ENCODE results near the gene VPS13D. TPM values are rescaled to one million over a fixed set of nuclear protein-coding genes. Genes with fewer than 3 reads are reported as not detected.
A peak's percentile ranks its signal among the peaks of the same experiment; 100 is the strongest.

The VPS13D gene
- total and polyA plus RNA-seq, 10 donors = 10.1 to 108 (median 86.3) TPM

GRCh38 chr1:12506281-12507280 is 276.8 kb downstream of the VPS13D start:
- DNase-seq = no peak
- Histone ChIP-seq H3K4me1 (peaks cover 0 to 22% (median 14%) of the 10 kb centered on the region in 6 donors), H3K27me3 (replicated peaks in 1 of 7) (no peaks in the 10 kb centered on the region), H3K27ac (no peak overlapping the region), H3K4me3 (no peak overlapping the region), H3K36me3 (peaks cover 0 to 98% (median 35%) of the 10 kb centered on the region in 6 donors), H3K9me3 (no peaks in the 10 kb centered on the region)
- TF ChIP-seq POLR2AphosphoS5 (IDR thresholded peaks at IDR 0.05) (no peak), POLR2A (IDR thresholded peaks at IDR 0.05) (no peak)
- TF ChIP-seq, protein P1, sequence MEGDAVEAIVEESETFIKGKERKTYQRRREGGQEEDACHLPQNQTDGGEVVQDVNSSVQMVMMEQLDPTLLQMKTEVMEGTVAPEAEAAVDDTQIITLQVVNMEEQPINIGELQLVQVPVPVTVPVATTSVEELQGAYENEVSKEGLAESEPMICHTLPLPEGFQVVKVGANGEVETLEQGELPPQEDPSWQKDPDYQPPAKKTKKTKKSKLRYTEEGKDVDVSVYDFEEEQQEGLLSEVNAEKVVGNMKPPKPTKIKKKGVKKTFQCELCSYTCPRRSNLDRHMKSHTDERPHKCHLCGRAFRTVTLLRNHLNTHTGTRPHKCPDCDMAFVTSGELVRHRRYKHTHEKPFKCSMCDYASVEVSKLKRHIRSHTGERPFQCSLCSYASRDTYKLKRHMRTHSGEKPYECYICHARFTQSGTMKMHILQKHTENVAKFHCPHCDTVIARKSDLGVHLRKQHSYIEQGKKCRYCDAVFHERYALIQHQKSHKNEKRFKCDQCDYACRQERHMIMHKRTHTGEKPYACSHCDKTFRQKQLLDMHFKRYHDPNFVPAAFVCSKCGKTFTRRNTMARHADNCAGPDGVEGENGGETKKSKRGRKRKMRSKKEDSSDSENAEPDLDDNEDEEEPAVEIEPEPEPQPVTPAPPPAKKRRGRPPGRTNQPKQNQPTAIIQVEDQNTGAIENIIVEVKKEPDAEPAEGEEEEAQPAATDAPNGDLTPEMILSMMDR (IDR thresholded peaks at IDR 0.05 in 8 of 11, conservative IDR thresholded peaks at IDR 0.05 in 3 of 11) = no peak
- WGBS, 5 donors = 92 to 96% (median 95%) methylated on average over 26 to 28 of the region's 28 CpGs
- intact Hi-C loops (cut with DNase I; ENCODE audit: low total_unique reads) = no loop called here

DNA sequence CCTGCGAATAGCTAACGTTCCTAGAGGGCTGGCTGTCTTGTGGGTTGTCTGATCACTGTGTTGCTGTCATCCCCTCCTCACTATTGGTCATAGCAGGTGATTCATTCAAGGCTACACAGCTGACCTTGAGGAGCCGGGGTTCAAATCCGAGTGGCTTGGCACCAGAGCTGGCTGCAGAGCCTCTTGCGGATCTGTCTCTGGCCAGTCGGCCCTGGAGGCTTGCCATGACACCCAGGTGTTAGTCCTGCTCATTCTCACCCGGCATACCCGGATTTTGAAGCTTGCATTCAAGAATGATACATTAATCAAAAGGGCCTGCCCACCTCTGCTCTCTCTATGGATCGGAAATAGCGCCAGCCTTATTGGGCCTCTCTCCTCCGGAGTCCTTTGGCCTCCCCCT is 277.8 kb downstream of the VPS13D start:
- H3K36me3 ChIP-seq = peaks cover 0 to 98% (median 36%) of the 10 kb centered on the region in 6 donors
- TF ChIP-seq, protein P1 (IDR thresholded peaks at IDR 0.05 in 8 of 11, conservative IDR thresholded peaks at IDR 0.05 in 3 of 11) = no peak
- TF ChIP-seq POLR2A (IDR thresholded peaks at IDR 0.05) (no peak), POLR2AphosphoS5 (IDR thresholded peaks at IDR 0.05) (no peak)
- WGBS, 5 donors = 90 to 93% (median 92%) methylated on average over 9 to 11 of the region's 11 CpGs
- no peak for DNase-seq
- intact Hi-C loops (cut with DNase I; ENCODE audit: low total_unique reads) = no loop called here
- no peaks in the 10 kb centered on the region for H3K9me3 ChIP-seq
- H3K4me3 ChIP-seq = no peak overlapping the region
- H3K4me1 ChIP-seq = peaks cover 0 to 24% (median 15%) of the 10 kb centered on the region in 6 donors
- no peaks in the 10 kb centered on the region for H3K27me3 ChIP-seq (replicated peaks in 1 of 7)
- H3K27ac ChIP-seq = no peak overlapping the region

DNA sequence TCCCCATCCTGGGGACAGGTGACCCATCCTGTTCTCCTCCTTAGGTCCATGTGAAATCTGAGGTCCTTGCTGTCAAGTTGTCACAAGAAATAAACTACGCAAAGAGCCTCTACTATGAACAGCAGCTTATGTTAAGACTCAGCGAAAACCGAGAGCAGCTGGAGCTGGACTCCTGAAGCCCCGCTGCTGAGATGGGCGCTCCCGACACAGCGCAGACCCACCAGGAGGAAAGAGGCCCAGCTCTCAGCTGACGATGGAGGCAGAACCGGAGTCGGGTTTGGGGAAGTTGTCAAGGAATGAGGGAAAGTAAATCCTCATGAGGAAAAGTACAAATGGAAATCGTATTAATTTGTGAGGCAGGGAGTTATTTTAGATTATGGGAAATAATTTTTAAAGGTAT is 279.0 kb downstream of the VPS13D start:
- Histone ChIP-seq H3K4me1 (peaks cover 0 to 24% (median 15%) of the 10 kb centered on the region in 6 donors), H3K27me3 (replicated peaks in 1 of 7) (no peaks in the 10 kb centered on the region), H3K9me3 (no peaks in the 10 kb centered on the region), H3K36me3 (peaks cover 0 to 88% (median 36%) of the 10 kb centered on the region in 6 donors), H3K4me3 (no peak overlapping the region), H3K27ac (no peak overlapping the region)
- intact Hi-C loops (cut with DNase I; ENCODE audit: low total_unique reads) = no loop called here
- DNase-seq = no peak
- TF ChIP-seq POLR2A (IDR thresholded peaks at IDR 0.05) (no peak), POLR2AphosphoS5 (IDR thresholded peaks at IDR 0.05) (no peak)
- TF ChIP-seq, protein P1 (IDR thresholded peaks at IDR 0.05 in 8 of 11, conservative IDR thresholded peaks at IDR 0.05 in 3 of 11) = no peak
- WGBS, 5 donors = 94 to 97% (median 95%) methylated on average over 11 of the region's 11 CpGs

- DNase-seq = no peak
- WGBS, 5 donors = 84 to 89% (median 85%) methylated on average over 3 of the region's 3 CpGs
- Histone ChIP-seq H3K9me3 (no peaks in the 10 kb centered on the region), H3K27me3 (replicated peaks in 1 of 7) (no peaks in the 10 kb centered on the region), H3K36me3 (peaks cover 0 to 66% (median 28%) of the 10 kb centered on the region in 6 donors), H3K4me3 (peak overlapping the region in 3 of 8 donors; percentile 2 to 49 (median 11)), H3K4me1 (peaks cover 0 to 24% (median 15%) of the 10 kb centered on the region in 6 donors), H3K27ac (peak overlapping the region; percentile 10 to 80 (median 62))
- intact Hi-C loops (cut with DNase I; ENCODE audit: low total_unique reads) = no loop called here
- TF ChIP-seq, protein P1 (IDR thresholded peaks at IDR 0.05 in 8 of 11, conservative IDR thresholded peaks at IDR 0.05 in 3 of 11) = no peak
- TF ChIP-seq POLR2AphosphoS5 (IDR thresholded peaks at IDR 0.05) (no peak), POLR2A (IDR thresholded peaks at IDR 0.05) (no peak)
Measured at GRCh38 chr1:12511128-12511484, 281.3 kb downstream of the VPS13D start.
